Fibroblast of lung (primary cell): ENCODE measurements around the gene PSMD13.

Experiments used
- EZH2 ChIP-seq: IDR thresholded peaks from 2 replicates; pipeline ENCODE4 v1.5.1; 2012; ENCODE audit warnings: low read length, control low read depth, mild to moderate bottlenecking; ENCODE audit errors: missing control alignments
- TF ChIP-seq, protein P1 (sequence below), 2 donors: IDR thresholded peaks in 1 of 2; conservative IDR thresholded peaks in 1 of 2; 1 replicate in 1 of 2; 2 replicates in 1 of 2; pipeline ENCODE4 v1.5.1; 2011 to 2012; ENCODE audit warnings: low read length in 2 of 2, control low read depth in 1 of 2, inconsistent platforms in 1 of 2, low read depth in 1 of 2, mild to moderate bottlenecking in 1 of 2

DNA sequence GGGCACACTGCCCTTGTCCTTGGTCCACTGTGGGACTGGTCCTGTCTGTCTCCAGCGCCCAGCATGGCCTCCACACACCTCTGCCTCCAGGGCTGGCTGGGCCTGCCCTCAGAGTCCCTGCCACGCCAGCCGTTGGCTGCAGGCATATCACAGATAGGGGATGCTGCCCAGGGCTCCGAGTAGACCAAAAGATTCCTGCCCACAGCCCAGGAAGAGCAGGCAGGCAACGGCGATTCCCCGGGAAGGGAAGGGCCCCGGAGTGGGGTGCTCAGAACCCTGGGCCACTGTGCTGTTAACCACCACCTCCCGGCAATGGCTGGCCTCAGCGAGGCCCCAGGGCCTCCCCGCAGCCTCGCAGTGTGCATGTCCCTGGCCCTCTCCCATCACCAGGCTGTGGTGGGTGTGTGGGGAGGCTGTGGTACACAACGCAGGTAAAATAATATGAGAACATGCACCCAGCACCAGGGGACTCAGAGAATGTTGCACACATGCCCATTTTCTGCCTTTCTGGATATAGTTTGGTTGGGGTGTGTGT, 60.3 kb downstream of the PSMD13 start:
- TF ChIP-seq, protein P1, sequence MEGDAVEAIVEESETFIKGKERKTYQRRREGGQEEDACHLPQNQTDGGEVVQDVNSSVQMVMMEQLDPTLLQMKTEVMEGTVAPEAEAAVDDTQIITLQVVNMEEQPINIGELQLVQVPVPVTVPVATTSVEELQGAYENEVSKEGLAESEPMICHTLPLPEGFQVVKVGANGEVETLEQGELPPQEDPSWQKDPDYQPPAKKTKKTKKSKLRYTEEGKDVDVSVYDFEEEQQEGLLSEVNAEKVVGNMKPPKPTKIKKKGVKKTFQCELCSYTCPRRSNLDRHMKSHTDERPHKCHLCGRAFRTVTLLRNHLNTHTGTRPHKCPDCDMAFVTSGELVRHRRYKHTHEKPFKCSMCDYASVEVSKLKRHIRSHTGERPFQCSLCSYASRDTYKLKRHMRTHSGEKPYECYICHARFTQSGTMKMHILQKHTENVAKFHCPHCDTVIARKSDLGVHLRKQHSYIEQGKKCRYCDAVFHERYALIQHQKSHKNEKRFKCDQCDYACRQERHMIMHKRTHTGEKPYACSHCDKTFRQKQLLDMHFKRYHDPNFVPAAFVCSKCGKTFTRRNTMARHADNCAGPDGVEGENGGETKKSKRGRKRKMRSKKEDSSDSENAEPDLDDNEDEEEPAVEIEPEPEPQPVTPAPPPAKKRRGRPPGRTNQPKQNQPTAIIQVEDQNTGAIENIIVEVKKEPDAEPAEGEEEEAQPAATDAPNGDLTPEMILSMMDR (conservative IDR thresholded peaks at IDR 0.05 in 1 of 2, IDR thresholded peaks at IDR 0.05 in 1 of 2; ENCODE audit: low read depth in 1 of 2, low read length in 2 of 2), result no peak
- no peak for TF ChIP-seq EZH2
